Activated naive CD8-positive, alpha-beta T cell treated with anti-CD3 and anti-CD28 coated beads for 36 hours (primary cell): ENCODE results near the gene BLOC1S1. TPM values are rescaled to one million over a fixed set of nuclear protein-coding genes. Genes with fewer than 3 reads are reported as not detected.
"Not testable (repeated sequence)": the region's sequence is repeated elsewhere in the genome, so short reads cannot be mapped to it uniquely, and the experiment has no call there.

Experiments used
- DNase-seq: peaks from one replicate; pipeline ENCODE4 v3.0.0; 2021
- H3K27ac Mint-ChIP-seq: one replicate; pipeline ENCODE4 v1.8.0; 2022; ENCODE audit warnings: mild to moderate bottlenecking, moderate library complexity, mixed read lengths
- H3K27me3 Mint-ChIP-seq: one replicate; pipeline ENCODE4 v1.8.0; 2022; ENCODE audit warnings: mild to moderate bottlenecking, mixed read lengths
- H3K36me3 Mint-ChIP-seq: one replicate; pipeline ENCODE4 v1.8.0; 2021; ENCODE audit warnings: mild to moderate bottlenecking, mixed read lengths
- H3K4me1 Mint-ChIP-seq: one replicate; pipeline ENCODE4 v1.8.0; 2021; ENCODE audit warnings: mixed read lengths
- H3K4me3 Mint-ChIP-seq: one replicate; pipeline ENCODE4 v1.8.0; 2022; ENCODE audit warnings: mild to moderate bottlenecking, moderate library complexity, mixed read lengths
- H3K9me3 Mint-ChIP-seq: one replicate; pipeline ENCODE4 v1.8.0; 2022; ENCODE audit warnings: mixed read lengths
- total RNA-seq, 2 experiments: library from RNA; stranded (reverse); gene quantifications; one replicate each; pipeline ENCODE4 v1.2.3, GENCODE V29; 2021

The BLOC1S1 gene
- total RNA-seq, 2 experiments from 2014 or later, result 81.9 to 88.4 TPM

GRCh38 chr12:55757701-55758100, 41.9 kb downstream of the BLOC1S1 start:
- DNase-seq, result no peak
- no peak overlapping the region for H3K27ac Mint-ChIP-seq
- no peak overlapping the region for H3K4me3 Mint-ChIP-seq
- no peaks in the 10 kb centered on the region for H3K27me3 Mint-ChIP-seq
- no peaks in the 10 kb centered on the region for H3K9me3 Mint-ChIP-seq
- H3K36me3 Mint-ChIP-seq, result peaks cover 15% of the 10 kb centered on the region
- H3K4me1 Mint-ChIP-seq, result peaks cover 17% of the 10 kb centered on the region

DNA sequence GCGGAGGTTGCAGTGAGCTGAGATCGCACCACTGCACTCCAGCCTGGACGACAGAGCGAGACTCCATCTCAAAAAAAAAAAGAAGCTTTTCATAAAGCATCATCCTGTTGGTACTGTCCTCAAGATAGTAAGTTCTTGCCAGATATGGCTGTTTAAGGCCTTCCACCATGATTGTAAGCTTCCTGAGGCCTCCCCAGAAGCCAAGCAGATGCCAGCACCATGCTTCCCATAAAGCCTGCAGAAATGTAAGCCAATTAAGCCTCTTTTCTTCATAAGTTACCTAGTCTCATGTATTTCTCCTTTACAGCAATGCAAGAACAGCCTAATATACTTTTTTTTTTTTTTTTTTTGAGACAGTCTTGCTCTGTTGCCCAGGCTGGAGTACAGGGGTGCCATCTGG, 42.7 kb downstream of the BLOC1S1 start:
- not testable (repeated sequence) for DNase-seq, H3K27ac Mint-ChIP-seq, H3K27me3 Mint-ChIP-seq, H3K4me3 Mint-ChIP-seq, H3K9me3 Mint-ChIP-seq
- peaks cover 17% of the 10 kb centered on the region for H3K4me1 Mint-ChIP-seq
- peaks cover 15% of the 10 kb centered on the region for H3K36me3 Mint-ChIP-seq

- DNase-seq, result no peak
- H3K9me3 Mint-ChIP-seq, result no peaks in the 10 kb centered on the region
- no peaks in the 10 kb centered on the region for H3K27me3 Mint-ChIP-seq
- peaks cover 17% of the 10 kb centered on the region for H3K36me3 Mint-ChIP-seq
- H3K4me3 Mint-ChIP-seq, result no peak overlapping the region
- peaks cover 8% of the 10 kb centered on the region for H3K4me1 Mint-ChIP-seq
- H3K27ac Mint-ChIP-seq, result peak overlapping the region; percentile 70
These were observed 44.8 kb downstream of the BLOC1S1 start for GRCh38 chr12:55760663-55761062.

DNA sequence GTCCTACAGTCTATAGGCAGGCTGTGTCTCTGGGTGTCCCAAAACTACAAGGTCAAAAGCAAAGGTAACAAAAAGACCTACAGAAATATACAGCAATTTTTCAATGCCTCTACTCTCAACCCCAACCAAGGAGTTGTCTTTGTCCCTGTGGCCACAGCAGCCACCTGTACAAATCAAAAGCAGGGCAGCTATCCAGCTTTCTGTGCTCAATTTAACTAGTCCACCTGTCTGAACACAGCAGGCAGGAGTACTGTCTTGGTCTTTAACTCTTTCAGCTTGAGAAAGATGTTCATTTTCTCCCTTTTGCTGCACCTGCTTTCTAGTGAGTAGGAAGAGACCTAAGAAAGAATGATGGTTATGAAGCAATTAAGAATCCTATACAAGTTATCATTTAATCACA, 46.8 kb downstream of the BLOC1S1 start:
- no peak for DNase-seq
- Mint-ChIP-seq H3K27ac (no peak overlapping the region), H3K4me1 (peaks cover 8% of the 10 kb centered on the region), H3K4me3 (no peak overlapping the region), H3K27me3 (no peaks in the 10 kb centered on the region), H3K36me3 (peaks cover 23% of the 10 kb centered on the region), H3K9me3 (no peaks in the 10 kb centered on the region)

DNA sequence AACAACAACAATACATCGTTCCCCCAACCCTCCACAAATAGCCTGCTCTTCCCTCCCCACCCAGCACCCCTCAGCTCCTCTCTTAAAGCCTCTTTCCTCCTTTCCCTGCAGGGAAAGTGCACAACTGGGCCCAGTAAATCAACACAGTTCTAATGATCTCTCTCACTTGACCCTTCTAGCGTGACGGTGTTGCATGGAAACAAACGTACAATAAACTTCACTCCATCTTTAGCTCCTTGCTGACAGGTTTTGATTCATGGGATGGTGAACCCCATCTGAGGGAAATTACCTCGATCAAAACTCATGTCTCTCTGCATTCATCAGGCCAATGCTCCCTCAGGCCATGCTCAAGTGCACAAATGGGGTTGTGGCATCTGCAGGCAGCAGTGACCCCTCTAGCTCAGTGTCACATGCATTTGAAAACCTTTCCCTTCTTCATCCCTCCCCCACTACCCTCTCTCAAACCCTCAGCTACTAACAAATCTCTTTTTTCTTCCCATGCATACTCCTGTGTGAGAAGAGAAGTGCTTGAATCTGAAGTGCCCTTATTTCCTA, 50.0 kb downstream of the BLOC1S1 start:
- Mint-ChIP-seq H3K4me3 (no peak overlapping the region), H3K36me3 (peaks cover 13% of the 10 kb centered on the region)

DNA sequence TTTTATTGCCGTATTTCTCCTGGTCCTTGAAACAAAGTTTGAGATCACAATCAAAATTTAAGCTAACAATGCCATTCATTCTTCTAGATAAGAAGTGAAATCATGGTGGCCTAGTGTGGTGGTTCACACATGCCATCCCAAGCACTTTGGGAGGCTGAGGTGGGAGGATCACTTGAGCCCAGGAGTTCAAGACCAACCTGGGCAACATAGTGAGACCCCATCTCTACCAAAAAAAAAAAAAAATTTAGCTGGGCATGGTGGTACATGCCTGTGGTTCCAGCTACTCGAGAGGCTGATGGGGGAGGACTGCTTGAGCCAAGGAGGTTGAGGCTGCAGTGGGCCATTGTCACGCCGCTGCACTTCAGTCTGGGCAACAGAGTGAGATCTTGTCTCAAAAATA, 51.3 kb downstream of the BLOC1S1 start:
- peaks cover 2% of the 10 kb centered on the region for H3K4me1 Mint-ChIP-seq
- H3K36me3 Mint-ChIP-seq, result peaks cover 11% of the 10 kb centered on the region
- H3K9me3 Mint-ChIP-seq, result no peaks in the 10 kb centered on the region
- DNase-seq, result no peak
- no peak overlapping the region for H3K4me3 Mint-ChIP-seq
- no peak overlapping the region for H3K27ac Mint-ChIP-seq
- no peaks in the 10 kb centered on the region for H3K27me3 Mint-ChIP-seq

More for the DNA sequence above, 50.0 kb downstream of the BLOC1S1 start:
- no peak for DNase-seq
- Mint-ChIP-seq H3K27me3 (no peaks in the 10 kb centered on the region), H3K9me3 (no peaks in the 10 kb centered on the region), H3K27ac (no peak overlapping the region), H3K4me1 (peaks cover 6% of the 10 kb centered on the region)

Other genes with a start within 250 kb of the BLOC1S1 start
- not detected for gene OR6C70, start 245.9 kb upstream of the BLOC1S1 start, total RNA-seq
- not detected for gene OR6C68, start 223.7 kb upstream of the BLOC1S1 start, total RNA-seq
- gene OR6C4, start 166.4 kb upstream of the BLOC1S1 start, total RNA-seq, result not detected
- not detected for gene OR2AP1, start 143.6 kb upstream of the BLOC1S1 start, total RNA-seq
- not detected for gene OR10P1, start 79.2 kb upstream of the BLOC1S1 start, total RNA-seq
- 1 to 10 TPM; 3.3 to 3.7 TPM for gene ITGA7, start 8.1 kb upstream of the BLOC1S1 start, total RNA-seq
- 1 to 10 TPM; 4.2 to 6.7 TPM for gene RDH5, start 4.3 kb downstream of the BLOC1S1 start, total RNA-seq
- gene CD63, start 13.0 kb downstream of the BLOC1S1 start, total RNA-seq, result 100 to 1,000 TPM; 113 to 117 TPM
- 10 to 100 TPM; 11.9 to 12.9 TPM for gene GDF11, start 27.1 kb downstream of the BLOC1S1 start, total RNA-seq
- 100 to 1,000 TPM in 1 of 2 experiments, 10 to 100 TPM in 1; 99.6 to 104 TPM for gene SARNP, start 101.7 kb downstream of the BLOC1S1 start, total RNA-seq
- 10 to 100 TPM; 29.8 to 32.4 TPM for gene ORMDL2, start 102.0 kb downstream of the BLOC1S1 start, total RNA-seq
- 10 to 100 TPM; 33.1 to 35.5 TPM for gene DNAJC14, start 113.5 kb downstream of the BLOC1S1 start, total RNA-seq
- not detected for gene MMP19, start 126.9 kb downstream of the BLOC1S1 start, total RNA-seq
- gene PYM1, start 211.8 kb downstream of the BLOC1S1 start, total RNA-seq, result 10 to 100 TPM; 33.3 to 34.9 TPM
- 100 to 1,000 TPM; 236 TPM for gene DGKA, start 215.1 kb downstream of the BLOC1S1 start, total RNA-seq
- under 1 TPM; 0.25 to 0.28 TPM for gene PMEL, start 250.0 kb downstream of the BLOC1S1 start, total RNA-seq